Transverse colon (tissue), 3 donors: ENCODE results near the gene PLP2.

ENCODE experiments used
- CTCF ChIP-seq, 5 experiments: fragments of 200-600 bp in 3 of 5; fragments of 450-650 bp in 2 of 5; sonication (generic) in 3 of 5; IDR thresholded peaks; 1 replicate in 2 of 5; 2 replicates in 3 of 5; pipeline ENCODE4 v1.5.1; 2016 to 2017; ENCODE audit warnings: antibody characterized with exemption in 5 of 5, inconsistent platforms in 3 of 5, mild to moderate bottlenecking in 2 of 5, moderate library complexity in 1 of 5
- POLR2A ChIP-seq: fragments of 450-650 bp; IDR thresholded peaks from one replicate; pipeline ENCODE4 v1.6.1; 2016; ENCODE audit warnings: antibody characterized with exemption, mild to moderate bottlenecking, moderate library complexity

- no peak for TF ChIP-seq POLR2A
- TF ChIP-seq CTCF (IDR thresholded peaks at IDR 0.05): no peak
These were observed 39.4 kb downstream of the PLP2 start for GRCh38 chrX:49211074-49211473.
